Liver (tissue), 9 donors: ENCODE data around the gene EBF3. TPM values are rescaled to one million over a fixed set of nuclear protein-coding genes. Genes with fewer than 3 reads are reported as not detected.

Experiments
- DNase-seq: peaks from one replicate; pipeline ENCODE4 v3.0.0-alpha.2; 2017; ENCODE audit warnings: low spot score
- H3K27ac ChIP-seq, 2 donors: one replicate each; pipeline ENCODE4 v1.7.0; 2013; ENCODE audit warnings: inconsistent platforms in 2 of 2, low read length in 2 of 2, control low read depth in 1 of 2, low read depth in 1 of 2, mild to moderate bottlenecking in 1 of 2
- H3K27me3 ChIP-seq, 4 donors: one replicate each; pipeline versions ENCODE4 v1.6.1 to v1.7.0; 2013; ENCODE audit warnings: low read length in 3 of 4, inconsistent platforms in 1 of 4, mild to moderate bottlenecking in 1 of 4, moderate library complexity in 1 of 4; ENCODE audit not compliant: control insufficient read depth in 4 of 4, insufficient read depth in 4 of 4
- H3K36me3 ChIP-seq, 4 donors: one replicate each; pipeline versions ENCODE4 v1.6.1 to v1.7.0; 2013; ENCODE audit warnings: low read length in 3 of 4, mild to moderate bottlenecking in 3 of 4, low read depth in 1 of 4, moderate library complexity in 1 of 4; ENCODE audit not compliant: control insufficient read depth in 4 of 4, insufficient read depth in 3 of 4
- H3K4me1 ChIP-seq, 4 donors: one replicate each; pipeline versions ENCODE4 v1.6.1 to v1.7.0; 2013; ENCODE audit warnings: low read length in 3 of 4, mild to moderate bottlenecking in 3 of 4, moderate library complexity in 1 of 4; ENCODE audit not compliant: control insufficient read depth in 4 of 4, insufficient read depth in 4 of 4
- H3K4me3 ChIP-seq, 3 donors: one replicate each; pipeline versions ENCODE4 v1.6.1 to v1.7.0; 2013; ENCODE audit warnings: low read length in 3 of 3, control low read depth in 1 of 3, low read depth in 1 of 3, mild to moderate bottlenecking in 1 of 3
- H3K9ac ChIP-seq, 2 donors: one replicate each; pipeline ENCODE4 v1.7.0; 2013; ENCODE audit warnings: low read length in 2 of 2, mild to moderate bottlenecking in 2 of 2, moderate library complexity in 2 of 2, control low read depth in 1 of 2, low read depth in 1 of 2
- H3K9me3 ChIP-seq, 4 donors: one replicate each; pipeline versions ENCODE4 v1.6.1 to v1.7.0; 2013; ENCODE audit warnings: low read length in 3 of 4; ENCODE audit not compliant: control insufficient read depth in 4 of 4
- EGR1 ChIP-seq, 2 donors: IDR thresholded peaks; 2 replicates each; pipeline ENCODE4 v1.6.1; 2016 to 2018; ENCODE audit warnings: antibody characterized with exemption in 2 of 2, low read depth in 2 of 2
- FOXA1 ChIP-seq: IDR thresholded peaks from 2 replicates; pipeline ENCODE4 v1.6.1; 2016; ENCODE audit warnings: antibody characterized with exemption
- FOXA2 ChIP-seq: IDR thresholded peaks from 2 replicates; pipeline ENCODE4 v1.6.1; 2016; ENCODE audit warnings: antibody characterized with exemption
- GABPA ChIP-seq, 2 donors: IDR thresholded peaks in 1 of 2; conservative IDR thresholded peaks in 1 of 2; 2 replicates each; pipeline ENCODE4 v1.6.1; 2016; ENCODE audit warnings: antibody characterized with exemption in 2 of 2, mild to moderate bottlenecking in 1 of 2, moderate library complexity in 1 of 2
- HNF4A ChIP-seq, 2 donors: conservative IDR thresholded peaks; 2 replicates each; pipeline ENCODE4 v1.6.1; 2016; ENCODE audit warnings: antibody characterized with exemption in 2 of 2, mild to moderate bottlenecking in 2 of 2
- HNF4G ChIP-seq: IDR thresholded peaks from 2 replicates; pipeline ENCODE4 v1.6.1; 2016; ENCODE audit warnings: antibody characterized with exemption
- JUND ChIP-seq, 2 donors: IDR thresholded peaks; 2 replicates each; pipeline ENCODE4 v1.6.1; 2016; ENCODE audit warnings: antibody characterized with exemption in 2 of 2
- NR2F2 ChIP-seq: IDR thresholded peaks from 2 replicates; pipeline ENCODE4 v1.6.1; 2016; ENCODE audit warnings: antibody characterized with exemption
- RAD21 ChIP-seq, 2 donors: IDR thresholded peaks; 2 replicates each; pipeline ENCODE4 v1.6.1; 2016; ENCODE audit warnings: antibody characterized with exemption in 2 of 2, mild to moderate bottlenecking in 2 of 2
- RXRA ChIP-seq, 2 donors: IDR thresholded peaks; 2 replicates each; pipeline ENCODE4 v1.6.1; 2017 to 2018; ENCODE audit warnings: antibody characterized with exemption in 2 of 2, mild to moderate bottlenecking in 1 of 2
- SP1 ChIP-seq: IDR thresholded peaks from 2 replicates; pipeline ENCODE4 v1.6.1; 2018; ENCODE audit warnings: antibody characterized with exemption, mild to moderate bottlenecking
- TAF1 ChIP-seq: conservative IDR thresholded peaks from 2 replicates; pipeline ENCODE4 v1.6.1; 2016; ENCODE audit warnings: antibody characterized with exemption, mild to moderate bottlenecking
- YY1 ChIP-seq: IDR thresholded peaks from 2 replicates; pipeline ENCODE4 v1.6.1; 2016; ENCODE audit warnings: antibody characterized with exemption, mild to moderate bottlenecking
- WGBS: extraction: QIAGEN DNeasy Blood & Tissue Kit; methylation state at CpG from one replicate; pipeline ENCODE4 v1.1.7; 2013; 5-methylcytosine and 5-hydroxymethylcytosine counted together
- polyA plus RNA-seq, 2 donors: library from polyadenylated mRNA; stranded (reverse) in 1 of 2; unstranded in 1 of 2; fragments of 200-250 nt in 1 of 2; fragments of >200 nt in 1 of 2; fragmentation: Nextera tagmentation in 1 of 2; extraction: Ambion mirVana in 1 of 2; gene quantifications; one replicate each; pipeline versions ENCODE4 v1.2.1 to v1.2.3, GENCODE V29; 2013 to 2015
- total RNA-seq, 2 donors: library from RNA; depleted of rRNA; stranded (reverse); fragments of >200 nt; gene quantifications; one replicate each; pipeline ENCODE4 v1.2.3, GENCODE V29; 2014
- TF ChIP-seq, protein P1 (sequence below): IDR thresholded peaks from 2 replicates; pipeline ENCODE4 v1.6.1; 2016; ENCODE audit warnings: antibody characterized with exemption, mild to moderate bottlenecking
- TF ChIP-seq, protein P2 (sequence below): IDR thresholded peaks from 2 replicates; pipeline ENCODE4 v1.6.1; 2016; ENCODE audit warnings: antibody characterized with exemption
- TF ChIP-seq, protein P3 (sequence below): IDR thresholded peaks from 2 replicates; pipeline ENCODE4 v1.6.1; 2016; ENCODE audit warnings: antibody characterized with exemption
- TF ChIP-seq, protein P4 (sequence below): IDR thresholded peaks from 2 replicates; pipeline ENCODE4 v1.6.1; 2016; ENCODE audit warnings: antibody characterized with exemption
- TF ChIP-seq, protein P5 (sequence below): fragments of 150-350 bp; IDR thresholded peaks from 2 replicates; pipeline ENCODE4 v1.5.1; 2017; ENCODE audit warnings: improper control_type of control experiment, low read depth, low read length; ENCODE audit not compliant: missing input control
- donor health status: healthy.
- donor health status: healthy.
- donor health status: healthy.
- donor health status: healthy.
- donor health status: healthy.

Gene EBF3
- total and polyA plus RNA-seq, 4 donors: 0.02 to 0.08 TPM; not detected in 2

DNA sequence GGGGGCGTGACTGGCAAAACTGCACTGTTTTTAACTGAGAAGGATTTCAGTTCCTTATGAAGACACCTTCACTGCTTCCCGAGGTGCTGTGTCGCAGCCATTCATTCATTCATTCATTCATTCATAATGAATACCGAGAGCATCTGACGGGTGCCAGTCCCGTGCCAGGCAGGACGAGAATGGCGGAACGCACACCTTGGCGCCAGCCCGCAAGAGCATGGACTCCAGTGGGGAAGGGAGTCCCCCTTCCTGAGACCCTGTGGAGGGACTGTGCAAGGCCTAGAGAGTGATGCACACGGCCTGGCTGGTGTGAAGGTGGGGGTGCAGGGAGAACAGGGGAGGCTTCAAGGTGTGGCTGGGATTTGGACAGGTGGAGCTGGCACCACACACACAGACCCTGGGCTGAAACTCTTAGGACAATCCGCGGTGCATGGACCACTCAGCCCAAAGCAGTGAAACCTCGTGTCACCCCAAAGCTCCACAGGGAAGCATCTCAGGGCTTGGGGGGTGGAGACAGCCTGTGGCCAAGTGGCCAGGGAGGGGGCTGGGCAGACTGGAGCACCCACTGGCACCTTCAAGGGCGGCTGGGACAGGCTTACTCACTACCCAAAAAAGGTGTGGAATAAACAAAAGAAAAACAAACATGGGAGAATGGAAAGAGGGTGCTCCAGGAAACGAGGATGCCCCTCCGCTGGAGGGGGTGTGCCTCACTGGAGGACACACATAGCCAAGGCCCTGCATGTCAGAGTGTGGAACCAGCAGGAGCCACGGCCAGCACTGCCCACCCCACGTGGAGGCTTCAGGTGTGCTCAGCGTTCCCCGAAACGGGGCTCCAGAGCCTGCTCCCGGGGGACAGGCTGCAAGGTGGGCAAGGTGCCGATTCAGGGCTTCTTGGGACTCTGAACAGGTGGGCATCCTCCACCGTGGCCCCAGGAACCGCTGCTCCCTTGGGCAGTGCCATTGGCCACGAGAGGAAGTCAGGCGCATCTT, 37.7 kb downstream of the EBF3 start:
- H3K27ac ChIP-seq: no peak overlapping the region
- H3K9me3 ChIP-seq: no peaks in the 10 kb centered on the region
- no peak for DNase-seq
- no peaks in the 10 kb centered on the region for H3K27me3 ChIP-seq
- no peak overlapping the region for H3K4me3 ChIP-seq
- H3K4me1 ChIP-seq: no peaks in the 10 kb centered on the region
- TF ChIP-seq JUND (IDR thresholded peaks at IDR 0.05) (no peak), NR2F2 (no peak), HNF4A (conservative IDR thresholded peaks at IDR 0.05) (no peak), GABPA (IDR thresholded peaks at IDR 0.05 in 1 of 2, conservative IDR thresholded peaks at IDR 0.05 in 1 of 2) (no peak), SP1 (no peak), FOXA2 (no peak), RXRA (IDR thresholded peaks at IDR 0.05) (no peak), HNF4G (no peak), FOXA1 (no peak), TAF1 (no peak), EGR1 (IDR thresholded peaks at IDR 0.05; ENCODE audit: low read depth in 2 of 2) (no peak), YY1 (no peak), RAD21 (IDR thresholded peaks at IDR 0.05) (no peak)
- TF ChIP-seq, protein P1, sequence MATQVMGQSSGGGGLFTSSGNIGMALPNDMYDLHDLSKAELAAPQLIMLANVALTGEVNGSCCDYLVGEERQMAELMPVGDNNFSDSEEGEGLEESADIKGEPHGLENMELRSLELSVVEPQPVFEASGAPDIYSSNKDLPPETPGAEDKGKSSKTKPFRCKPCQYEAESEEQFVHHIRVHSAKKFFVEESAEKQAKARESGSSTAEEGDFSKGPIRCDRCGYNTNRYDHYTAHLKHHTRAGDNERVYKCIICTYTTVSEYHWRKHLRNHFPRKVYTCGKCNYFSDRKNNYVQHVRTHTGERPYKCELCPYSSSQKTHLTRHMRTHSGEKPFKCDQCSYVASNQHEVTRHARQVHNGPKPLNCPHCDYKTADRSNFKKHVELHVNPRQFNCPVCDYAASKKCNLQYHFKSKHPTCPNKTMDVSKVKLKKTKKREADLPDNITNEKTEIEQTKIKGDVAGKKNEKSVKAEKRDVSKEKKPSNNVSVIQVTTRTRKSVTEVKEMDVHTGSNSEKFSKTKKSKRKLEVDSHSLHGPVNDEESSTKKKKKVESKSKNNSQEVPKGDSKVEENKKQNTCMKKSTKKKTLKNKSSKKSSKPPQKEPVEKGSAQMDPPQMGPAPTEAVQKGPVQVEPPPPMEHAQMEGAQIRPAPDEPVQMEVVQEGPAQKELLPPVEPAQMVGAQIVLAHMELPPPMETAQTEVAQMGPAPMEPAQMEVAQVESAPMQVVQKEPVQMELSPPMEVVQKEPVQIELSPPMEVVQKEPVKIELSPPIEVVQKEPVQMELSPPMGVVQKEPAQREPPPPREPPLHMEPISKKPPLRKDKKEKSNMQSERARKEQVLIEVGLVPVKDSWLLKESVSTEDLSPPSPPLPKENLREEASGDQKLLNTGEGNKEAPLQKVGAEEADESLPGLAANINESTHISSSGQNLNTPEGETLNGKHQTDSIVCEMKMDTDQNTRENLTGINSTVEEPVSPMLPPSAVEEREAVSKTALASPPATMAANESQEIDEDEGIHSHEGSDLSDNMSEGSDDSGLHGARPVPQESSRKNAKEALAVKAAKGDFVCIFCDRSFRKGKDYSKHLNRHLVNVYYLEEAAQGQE: no peak
- TF ChIP-seq, protein P2, sequence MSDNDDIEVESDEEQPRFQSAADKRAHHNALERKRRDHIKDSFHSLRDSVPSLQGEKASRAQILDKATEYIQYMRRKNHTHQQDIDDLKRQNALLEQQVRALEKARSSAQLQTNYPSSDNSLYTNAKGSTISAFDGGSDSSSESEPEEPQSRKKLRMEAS: no peak
- TF ChIP-seq, protein P3, sequence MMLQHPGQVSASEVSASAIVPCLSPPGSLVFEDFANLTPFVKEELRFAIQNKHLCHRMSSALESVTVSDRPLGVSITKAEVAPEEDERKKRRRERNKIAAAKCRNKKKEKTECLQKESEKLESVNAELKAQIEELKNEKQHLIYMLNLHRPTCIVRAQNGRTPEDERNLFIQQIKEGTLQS: no peak
- TF ChIP-seq, protein P4, sequence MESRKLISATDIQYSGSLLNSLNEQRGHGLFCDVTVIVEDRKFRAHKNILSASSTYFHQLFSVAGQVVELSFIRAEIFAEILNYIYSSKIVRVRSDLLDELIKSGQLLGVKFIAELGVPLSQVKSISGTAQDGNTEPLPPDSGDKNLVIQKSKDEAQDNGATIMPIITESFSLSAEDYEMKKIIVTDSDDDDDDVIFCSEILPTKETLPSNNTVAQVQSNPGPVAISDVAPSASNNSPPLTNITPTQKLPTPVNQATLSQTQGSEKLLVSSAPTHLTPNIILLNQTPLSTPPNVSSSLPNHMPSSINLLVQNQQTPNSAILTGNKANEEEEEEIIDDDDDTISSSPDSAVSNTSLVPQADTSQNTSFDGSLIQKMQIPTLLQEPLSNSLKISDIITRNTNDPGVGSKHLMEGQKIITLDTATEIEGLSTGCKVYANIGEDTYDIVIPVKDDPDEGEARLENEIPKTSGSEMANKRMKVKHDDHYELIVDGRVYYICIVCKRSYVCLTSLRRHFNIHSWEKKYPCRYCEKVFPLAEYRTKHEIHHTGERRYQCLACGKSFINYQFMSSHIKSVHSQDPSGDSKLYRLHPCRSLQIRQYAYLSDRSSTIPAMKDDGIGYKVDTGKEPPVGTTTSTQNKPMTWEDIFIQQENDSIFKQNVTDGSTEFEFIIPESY: no peak
- TF ChIP-seq, protein P5, sequence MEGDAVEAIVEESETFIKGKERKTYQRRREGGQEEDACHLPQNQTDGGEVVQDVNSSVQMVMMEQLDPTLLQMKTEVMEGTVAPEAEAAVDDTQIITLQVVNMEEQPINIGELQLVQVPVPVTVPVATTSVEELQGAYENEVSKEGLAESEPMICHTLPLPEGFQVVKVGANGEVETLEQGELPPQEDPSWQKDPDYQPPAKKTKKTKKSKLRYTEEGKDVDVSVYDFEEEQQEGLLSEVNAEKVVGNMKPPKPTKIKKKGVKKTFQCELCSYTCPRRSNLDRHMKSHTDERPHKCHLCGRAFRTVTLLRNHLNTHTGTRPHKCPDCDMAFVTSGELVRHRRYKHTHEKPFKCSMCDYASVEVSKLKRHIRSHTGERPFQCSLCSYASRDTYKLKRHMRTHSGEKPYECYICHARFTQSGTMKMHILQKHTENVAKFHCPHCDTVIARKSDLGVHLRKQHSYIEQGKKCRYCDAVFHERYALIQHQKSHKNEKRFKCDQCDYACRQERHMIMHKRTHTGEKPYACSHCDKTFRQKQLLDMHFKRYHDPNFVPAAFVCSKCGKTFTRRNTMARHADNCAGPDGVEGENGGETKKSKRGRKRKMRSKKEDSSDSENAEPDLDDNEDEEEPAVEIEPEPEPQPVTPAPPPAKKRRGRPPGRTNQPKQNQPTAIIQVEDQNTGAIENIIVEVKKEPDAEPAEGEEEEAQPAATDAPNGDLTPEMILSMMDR: no peak
- 79% methylated on average over 29 of the region's 29 CpGs for WGBS
- no peaks in the 10 kb centered on the region for H3K36me3 ChIP-seq
- H3K9ac ChIP-seq: no peak overlapping the region
